Fibroblast of skin of right quadriceps (primary cell): ENCODE results near the gene PPP2R3B.

Experiments used
- DNase-seq: peaks from one replicate; pipeline ENCODE4 v3.0.0-alpha.2; 2013

The PPP2R3B gene

GRCh38 chrX:369563-370101, 17.1 kb downstream of the PPP2R3B start:
- DNase-seq = no peak

GRCh38 chrX:368811-369562, 17.7 kb downstream of the PPP2R3B start:
- peak; percentile 67 for DNase-seq

GRCh38 chrX:367866-368265, 18.8 kb downstream of the PPP2R3B start:
- DNase-seq = no peak

GRCh38 chrX:367349-367748, 19.4 kb downstream of the PPP2R3B start:
- DNase-seq = no peak

- no peak for DNase-seq
Observed at GRCh38 chrX:363621-364375, 22.9 kb downstream of the PPP2R3B start.

- no peak for DNase-seq
Observed at GRCh38 chrX:362937-363620, 23.6 kb downstream of the PPP2R3B start.

GRCh38 chrX:362351-362750, 24.4 kb downstream of the PPP2R3B start:
- DNase-seq = no peak

- DNase-seq = no peak
Observed at GRCh38 chrX:361231-362145, 25.2 kb downstream of the PPP2R3B start.

GRCh38 chrX:360496-361150, 26.1 kb downstream of the PPP2R3B start:
- DNase-seq = no peak

GRCh38 chrX:358651-359143, 28.0 kb downstream of the PPP2R3B start:
- DNase-seq = no peak

GRCh38 chrX:357693-358471, 28.8 kb downstream of the PPP2R3B start:
- peak; percentile 80 for DNase-seq

- no peak for DNase-seq
Observed at GRCh38 chrX:357035-357692, 29.5 kb downstream of the PPP2R3B start.

GRCh38 chrX:356385-357034, 30.2 kb downstream of the PPP2R3B start:
- peak; percentile 95 for DNase-seq

- no peak for DNase-seq
Observed at GRCh38 chrX:355329-356050, 31.2 kb downstream of the PPP2R3B start.

- no peak for DNase-seq
Observed at GRCh38 chrX:353566-354535, 32.9 kb downstream of the PPP2R3B start.

GRCh38 chrX:352582-353314, 34.0 kb downstream of the PPP2R3B start:
- DNase-seq = no peak

- no peak for DNase-seq
Observed at GRCh38 chrX:352181-352580, 34.5 kb downstream of the PPP2R3B start.
